WTC11 (cell line): ENCODE measurements around the gene TRNP1. TPM values are rescaled to one million over a fixed set of nuclear protein-coding genes. Genes with fewer than 3 reads are reported as not detected.

Source experiments
- ATAC-seq: fragments of 200-7000 bp; cut with Tn5 transposase; 2 replicates; pipeline ENCODE4 v1.10.0; 2021; ENCODE audit warnings: mild to moderate bottlenecking, moderate library complexity
- CTCF ChIA-PET: fragments of 300-600 bp; sonication (Branson Sonifier 250); formaldehyde crosslinking; loops from one replicate; lab custom pipeline; 2021; ENCODE audit warnings: antibody characterized with exemption; lab: Charles Lee
- POLR2A ChIA-PET: fragments of 350-600 bp; sonication (Branson Sonifier 250); formaldehyde crosslinking; loops from one replicate; lab custom pipeline; 2021; ENCODE audit warnings: antibody characterized with exemption; lab: Charles Lee
- DNase-seq: peaks from one replicate; pipeline ENCODE4 v3.0.0; 2021; ENCODE audit warnings: low spot score
- H3K27ac Mint-ChIP-seq: 2 replicates; pipeline ENCODE4 v1.8.0; 2021; ENCODE audit warnings: mixed read lengths
- H3K27me3 Mint-ChIP-seq: 2 replicates; pipeline ENCODE4 v1.8.0; 2021; ENCODE audit warnings: low read depth, mild to moderate bottlenecking, moderate library complexity, mixed read lengths
- H3K36me3 Mint-ChIP-seq: 2 replicates; pipeline ENCODE4 v1.8.0; 2021; ENCODE audit warnings: mixed read lengths
- H3K4me1 Mint-ChIP-seq: 2 replicates; pipeline ENCODE4 v1.8.0; 2022; ENCODE audit warnings: mixed read lengths
- H3K4me3 Mint-ChIP-seq: 2 replicates; pipeline ENCODE4 v1.8.0; 2021; ENCODE audit warnings: mild to moderate bottlenecking, moderate library complexity, mixed read lengths
- H3K9me3 Mint-ChIP-seq: 2 replicates; pipeline ENCODE4 v1.8.0; 2021; ENCODE audit warnings: mixed read lengths
- ATF2 ChIP-seq: sonication (generic); formaldehyde crosslinking; IDR thresholded peaks from 2 replicates; pipeline ENCODE4 v1.8.1; 2022; ENCODE audit warnings: low read depth, missing genetic modification reagents, borderline replicate concordance
- CBFB ChIP-seq: sonication (generic); formaldehyde crosslinking; IDR thresholded peaks from 2 replicates; pipeline ENCODE4 v1.8.1; 2022; ENCODE audit warnings: mild to moderate bottlenecking, low read depth, missing genetic modification reagents
- CDX4 ChIP-seq: fragments of 250-450 bp; sonication (Bioruptor Pico); IDR thresholded peaks from 2 replicates; pipeline ENCODE4 v1.9.0; 2021; ENCODE audit warnings: moderate library complexity, mild to moderate bottlenecking, inconsistent platforms, borderline replicate concordance
- ELF4 ChIP-seq: sonication (generic); formaldehyde crosslinking; IDR thresholded peaks from 2 replicates; pipeline ENCODE4 v1.8.1; 2022; ENCODE audit warnings: low read depth, mild to moderate bottlenecking, moderate library complexity, missing genetic modification reagents
- EMX1 ChIP-seq: fragments of 250-450 bp; sonication (Bioruptor Pico); IDR thresholded peaks from 2 replicates; pipeline ENCODE4 v1.8.0; 2021; ENCODE audit warnings: mild to moderate bottlenecking
- ERG ChIP-seq: fragments of 250-450 bp; sonication (Bioruptor Pico); IDR thresholded peaks from 2 replicates; pipeline ENCODE4 v1.8.0; 2021; ENCODE audit warnings: mild to moderate bottlenecking
- ESRRA ChIP-seq: sonication (generic); formaldehyde crosslinking; IDR thresholded peaks from 2 replicates; pipeline ENCODE4 v1.8.1; 2022; ENCODE audit warnings: mild to moderate bottlenecking, missing genetic modification reagents, borderline replicate concordance
- FOXJ3 ChIP-seq: sonication (generic); formaldehyde crosslinking; IDR thresholded peaks from 2 replicates; pipeline ENCODE4 v1.9.0; 2021; ENCODE audit warnings: missing genetic modification reagents, mild to moderate bottlenecking, borderline replicate concordance
- GABPB1 ChIP-seq: sonication (generic); formaldehyde crosslinking; IDR thresholded peaks from 2 replicates; pipeline ENCODE4 v1.8.1; 2023; ENCODE audit warnings: mild to moderate bottlenecking, missing genetic modification reagents
- GRHL2 ChIP-seq: fragments of 250-450 bp; sonication (Bioruptor Pico); IDR thresholded peaks from 2 replicates; pipeline ENCODE4 v1.8.0; 2022; ENCODE audit warnings: mild to moderate bottlenecking, moderate library complexity; ENCODE audit not compliant: insufficient replicate concordance, severe bottlenecking
- IRF2 ChIP-seq: sonication (generic); formaldehyde crosslinking; IDR thresholded peaks from 2 replicates; pipeline ENCODE4 v1.8.0; 2022; ENCODE audit warnings: low read depth, missing genetic modification reagents, borderline replicate concordance
- NFE2L1 ChIP-seq: sonication (generic); formaldehyde crosslinking; IDR thresholded peaks from 2 replicates; pipeline ENCODE4 v1.8.1; 2023; ENCODE audit warnings: missing genetic modification reagents
- NR3C1 ChIP-seq: sonication (generic); formaldehyde crosslinking; conservative IDR thresholded peaks from 2 replicates; pipeline ENCODE4 v1.8.1; 2023; ENCODE audit warnings: low read depth, mild to moderate bottlenecking, missing genetic modification reagents
- PREB ChIP-seq: sonication (generic); formaldehyde crosslinking; IDR thresholded peaks from 2 replicates; pipeline ENCODE4 v1.8.1; 2022; ENCODE audit warnings: mild to moderate bottlenecking, missing genetic modification reagents, moderate library complexity, borderline replicate concordance
- RORB ChIP-seq: fragments of 250-450 bp; sonication (Bioruptor Pico); IDR thresholded peaks from 2 replicates; pipeline ENCODE4 v1.9.0; 2021; ENCODE audit warnings: mild to moderate bottlenecking
- SMAD3 ChIP-seq: sonication (generic); formaldehyde crosslinking; IDR thresholded peaks from 2 replicates; pipeline ENCODE4 v1.8.0; 2022; ENCODE audit warnings: missing genetic modification reagents, mild to moderate bottlenecking, borderline replicate concordance
- SOX15 ChIP-seq: fragments of 250-450 bp; sonication (Bioruptor Pico); IDR thresholded peaks from 2 replicates; pipeline ENCODE4 v1.9.0; 2021; ENCODE audit warnings: mild to moderate bottlenecking
- SP1 ChIP-seq: sonication (generic); formaldehyde crosslinking; conservative IDR thresholded peaks from 2 replicates; pipeline ENCODE4 v1.8.1; 2022; ENCODE audit warnings: missing genetic modification reagents
- TEAD1 ChIP-seq: sonication (generic); formaldehyde crosslinking; IDR thresholded peaks from 2 replicates; pipeline ENCODE4 v1.8.0; 2022; ENCODE audit warnings: mild to moderate bottlenecking, missing genetic modification reagents
- ZBTB43 ChIP-seq: sonication (generic); formaldehyde crosslinking; IDR thresholded peaks from 2 replicates; pipeline ENCODE4 v1.8.1; 2023; ENCODE audit warnings: mild to moderate bottlenecking, missing genetic modification reagents
- ZNF121 ChIP-seq: sonication (generic); formaldehyde crosslinking; IDR thresholded peaks from 2 replicates; pipeline ENCODE4 v1.8.0; 2023; ENCODE audit warnings: missing genetic modification reagents
- ZNF138 ChIP-seq: sonication (generic); formaldehyde crosslinking; conservative IDR thresholded peaks from 2 replicates; pipeline ENCODE4 v1.8.1; 2022; ENCODE audit warnings: mild to moderate bottlenecking, moderate library complexity, missing genetic modification reagents
- ZNF263 ChIP-seq: sonication (generic); formaldehyde crosslinking; IDR thresholded peaks from 2 replicates; pipeline ENCODE4 v1.8.1; 2022; ENCODE audit warnings: low read depth, mild to moderate bottlenecking, moderate library complexity, missing genetic modification reagents
- ZNF317 ChIP-seq: sonication (generic); formaldehyde crosslinking; IDR thresholded peaks from 2 replicates; pipeline ENCODE4 v1.8.1; 2023; ENCODE audit warnings: low read depth, mild to moderate bottlenecking, moderate library complexity, missing genetic modification reagents, borderline replicate concordance
- ZNF423 ChIP-seq: fragments of 250-450 bp; sonication (Bioruptor Pico); IDR thresholded peaks from 2 replicates; pipeline ENCODE4 v2.1.2; 2022; ENCODE audit warnings: mild to moderate bottlenecking, moderate library complexity
- ZSCAN18 ChIP-seq: fragments of 250-450 bp; sonication (Bioruptor Pico); IDR thresholded peaks from 2 replicates; pipeline ENCODE4 v2.1.2; 2022; ENCODE audit warnings: mild to moderate bottlenecking, moderate library complexity
- total RNA-seq: library from RNA; stranded (reverse); gene quantifications from 3 replicates; pipeline ENCODE4 v1.2.3, GENCODE V29; 2021

TRNP1 gene
- total RNA-seq, 1 experiment from 2014 or later: 37.6 TPM

GRCh38 chr1:27027575-27028250 lies 34.2 kb downstream of the TRNP1 start:
- ATAC-seq (no peak), DNase-seq (no peak)
- TF ChIP-seq ERG: no peak
- no peak for TF ChIP-seq ZNF263 (CRISPR knock-in tag)
- TF ChIP-seq FOXJ3: no peak
- no peak for TF ChIP-seq ZNF121 (CRISPR knock-in tag)
- TF ChIP-seq ELF4 (CRISPR knock-in tag): no peak
- TF ChIP-seq SOX15 (CRISPR knock-in tag): no peak
- no peak for TF ChIP-seq CBFB (CRISPR knock-in tag)
- TF ChIP-seq ESRRA (CRISPR knock-in tag): no peak
- no peak for TF ChIP-seq EMX1 (CRISPR knock-in tag)
- TF ChIP-seq ATF2 (CRISPR knock-in tag): no peak
- TF ChIP-seq SP1: no peak
- TF ChIP-seq ZSCAN18 (CRISPR knock-in tag): no peak
- TF ChIP-seq ZNF317 (CRISPR knock-in tag): no peak
- TF ChIP-seq TEAD1 (CRISPR knock-in tag): no peak
- TF ChIP-seq SMAD3 (CRISPR knock-in tag): no peak
- TF ChIP-seq, all 79 proteins: peak for 0
- Mint-ChIP-seq H3K27ac (peak overlapping the region; percentile 87), H3K4me3 (peak overlapping the region; percentile 2; the same call in 1 of the 2 replicates), H3K27me3 (no peaks in the 10 kb centered on the region), H3K36me3 (no peaks in the 10 kb centered on the region), H3K9me3 (no peaks in the 10 kb centered on the region), H3K4me1 (peaks cover 21% of the 10 kb centered on the region)
- POLR2A ChIA-PET: interaction anchor here (1.0 to 2.9 kb wide), 4 partner anchors 9 to 19 kb away, joined by 3 to 12 read pairs (median 4); partner anchors contain the start of gene TENT5B
- CTCF ChIA-PET: interaction anchor here (0.6 to 2.6 kb wide), 13 partner anchors 9 to 1195 kb away, joined by 3 to 14 read pairs (median 5); partner anchors contain the start of gene TENT5B

GRCh38 chr1:27029517-27029916 lies 36.0 kb downstream of the TRNP1 start:
- ChIA-PET POLR2A (interaction anchor here (1.3 to 2.6 kb wide), 2 partner anchors 17 to 36 kb away, joined by 4 to 12 read pairs; partner anchors contain the start of genes TENT5B and TRNP1), CTCF (interaction anchor here (1.0 to 1.2 kb wide), 3 partner anchors 15 to 62 kb away, joined by 3 to 4 read pairs (median 3); no protein-coding TSS in a partner anchor)
- TF ChIP-seq RORB (CRISPR knock-in tag) (no peak), GABPB1 (CRISPR knock-in tag) (no peak), ZNF121 (CRISPR knock-in tag) (no peak), CDX4 (no peak), ZSCAN18 (CRISPR knock-in tag) (no peak), SOX15 (CRISPR knock-in tag) (no peak), NFE2L1 (CRISPR knock-in tag) (no peak), IRF2 (CRISPR knock-in tag) (no peak), ZNF138 (CRISPR knock-in tag) (no peak), TEAD1 (CRISPR knock-in tag) (no peak), ZBTB43 (CRISPR knock-in tag) (no peak), PREB (CRISPR knock-in tag) (no peak), CBFB (CRISPR knock-in tag) (no peak), NR3C1 (no peak), ZNF423 (CRISPR knock-in tag) (no peak), GRHL2 (no peak)
- no peak for DNase-seq
- Mint-ChIP-seq H3K36me3 (no peaks in the 10 kb centered on the region), H3K4me3 (no peak overlapping the region), H3K27me3 (no peaks in the 10 kb centered on the region), H3K27ac (no peak overlapping the region), H3K9me3 (no peaks in the 10 kb centered on the region), H3K4me1 (peaks cover 34% of the 10 kb centered on the region)
- ATAC-seq: no peak
